GM06990 (cell line): ENCODE results near the gene PRTFDC1.

ENCODE experiments used
- DNase-seq: peaks from one replicate; pipeline ENCODE4 v3.0.0-alpha.2; 2011; ENCODE audit not compliant: insufficient read length; ENCODE audit errors: extremely low read depth
- H3K27me3 ChIP-seq: replicated peaks from 2 replicates; pipeline ENCODE4 v1.6.0; 2011; ENCODE audit warnings: low read length; ENCODE audit not compliant: control insufficient read depth, insufficient read depth
- H3K36me3 ChIP-seq: 2 replicates; pipeline ENCODE4 v1.5.1; 2011; ENCODE audit warnings: low read length; ENCODE audit not compliant: control insufficient read depth, insufficient read depth
- H3K4me3 ChIP-seq: replicated peaks from 2 replicates; pipeline ENCODE4 v1.5.1; 2011; ENCODE audit warnings: low read depth, mild to moderate bottlenecking, control low read depth, low read length
- TF ChIP-seq, protein P1 (sequence below): IDR thresholded peaks from 2 replicates; pipeline ENCODE4 v1.5.1; 2011; ENCODE audit warnings: low read length, control low read depth, mild to moderate bottlenecking, inconsistent platforms; ENCODE audit not compliant: insufficient read depth, poor library complexity, severe bottlenecking

The PRTFDC1 gene

DNA sequence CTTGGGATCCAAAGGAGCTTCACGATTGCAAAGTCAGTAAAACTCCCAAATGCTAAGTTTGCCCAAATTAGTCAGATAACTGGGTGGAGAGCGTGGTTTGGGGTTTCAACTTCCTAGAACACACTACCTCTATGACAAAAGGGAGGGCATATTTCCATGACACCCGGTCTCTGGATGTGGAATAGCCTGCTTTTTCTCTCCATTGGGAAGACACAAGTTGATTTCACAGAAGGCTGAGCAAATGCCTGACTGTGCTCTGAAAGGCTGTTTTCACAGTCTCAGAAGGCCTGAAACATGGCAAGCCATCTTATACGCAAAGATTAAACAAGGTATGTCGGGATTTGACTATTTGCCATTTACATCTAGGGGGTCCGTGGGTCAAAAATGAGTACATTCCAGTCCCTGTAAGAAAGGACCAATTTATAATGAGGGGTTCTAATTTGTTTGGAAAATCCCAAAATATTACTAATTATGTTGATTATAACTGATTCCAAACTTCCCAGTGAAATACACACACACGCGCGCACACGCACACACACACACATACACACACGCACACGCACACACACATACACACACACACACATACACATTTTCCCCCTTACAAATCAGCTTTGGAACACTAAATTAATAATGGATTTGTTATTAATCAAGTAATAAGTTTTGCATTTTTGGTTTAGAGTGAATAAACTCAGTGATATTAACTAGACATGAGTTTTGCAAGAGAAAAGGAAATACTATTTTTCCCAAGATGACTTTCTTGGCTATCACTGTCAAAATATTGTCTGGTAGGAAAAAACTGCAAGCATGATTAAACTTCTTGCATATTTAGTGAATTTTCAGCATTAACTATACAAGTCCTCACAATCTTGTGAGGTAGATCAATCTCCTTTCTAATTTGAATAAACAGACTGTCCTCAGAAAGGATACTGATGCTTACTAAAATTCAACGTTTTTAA lies 105.0 kb downstream of the PRTFDC1 start:
- H3K27me3 ChIP-seq: no peaks in the 10 kb centered on the region
- no peaks in the 10 kb centered on the region for H3K36me3 ChIP-seq
- TF ChIP-seq, protein P1, sequence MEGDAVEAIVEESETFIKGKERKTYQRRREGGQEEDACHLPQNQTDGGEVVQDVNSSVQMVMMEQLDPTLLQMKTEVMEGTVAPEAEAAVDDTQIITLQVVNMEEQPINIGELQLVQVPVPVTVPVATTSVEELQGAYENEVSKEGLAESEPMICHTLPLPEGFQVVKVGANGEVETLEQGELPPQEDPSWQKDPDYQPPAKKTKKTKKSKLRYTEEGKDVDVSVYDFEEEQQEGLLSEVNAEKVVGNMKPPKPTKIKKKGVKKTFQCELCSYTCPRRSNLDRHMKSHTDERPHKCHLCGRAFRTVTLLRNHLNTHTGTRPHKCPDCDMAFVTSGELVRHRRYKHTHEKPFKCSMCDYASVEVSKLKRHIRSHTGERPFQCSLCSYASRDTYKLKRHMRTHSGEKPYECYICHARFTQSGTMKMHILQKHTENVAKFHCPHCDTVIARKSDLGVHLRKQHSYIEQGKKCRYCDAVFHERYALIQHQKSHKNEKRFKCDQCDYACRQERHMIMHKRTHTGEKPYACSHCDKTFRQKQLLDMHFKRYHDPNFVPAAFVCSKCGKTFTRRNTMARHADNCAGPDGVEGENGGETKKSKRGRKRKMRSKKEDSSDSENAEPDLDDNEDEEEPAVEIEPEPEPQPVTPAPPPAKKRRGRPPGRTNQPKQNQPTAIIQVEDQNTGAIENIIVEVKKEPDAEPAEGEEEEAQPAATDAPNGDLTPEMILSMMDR: no peak
- H3K4me3 ChIP-seq: no peak overlapping the region
- DNase-seq: no peak

DNA sequence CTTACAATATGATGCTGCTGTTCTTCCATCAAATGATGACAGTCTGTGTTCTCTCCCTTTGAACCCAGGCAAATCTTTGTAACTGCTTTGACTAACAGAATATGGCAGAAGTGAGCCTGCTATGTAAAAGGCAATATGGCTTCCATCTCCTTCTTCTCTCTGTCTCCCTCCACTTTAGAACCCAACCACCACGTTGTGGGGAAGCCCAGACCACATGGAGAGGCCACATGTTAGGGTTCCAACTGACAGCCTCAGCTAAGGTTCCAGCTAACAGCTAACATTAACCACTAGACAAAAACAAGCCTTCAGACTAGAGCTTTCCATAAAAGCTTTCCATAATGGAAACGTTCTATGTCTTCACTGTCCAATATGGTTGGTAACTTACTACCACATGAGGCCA lies 107.7 kb downstream of the PRTFDC1 start:
- DNase-seq: no peak
- Histone ChIP-seq H3K4me3 (no peak overlapping the region), H3K36me3 (no peaks in the 10 kb centered on the region), H3K27me3 (no peaks in the 10 kb centered on the region)
- TF ChIP-seq, protein P1: no peak

DNA sequence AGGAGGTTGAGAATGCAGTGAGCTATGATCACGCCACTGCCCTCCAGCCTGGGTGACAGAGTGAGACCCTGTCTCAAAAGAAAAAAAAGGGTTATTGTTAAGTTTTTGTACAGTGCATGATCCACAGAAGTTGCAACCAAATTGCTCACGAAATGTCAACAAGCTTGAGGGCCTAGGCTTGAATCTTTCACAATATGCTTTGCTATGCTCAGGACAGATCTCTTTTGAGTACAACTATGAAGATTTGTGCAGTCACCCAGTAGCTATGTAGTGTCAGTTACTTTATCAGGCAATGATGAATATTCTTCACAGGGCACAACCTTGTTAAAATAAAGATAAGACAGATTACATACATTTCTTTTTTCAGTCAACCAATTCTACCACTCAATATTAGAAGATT lies 109.2 kb downstream of the PRTFDC1 start:
- Histone ChIP-seq H3K36me3 (no peaks in the 10 kb centered on the region), H3K4me3 (no peak overlapping the region), H3K27me3 (no peaks in the 10 kb centered on the region)
- DNase-seq: no peak
- TF ChIP-seq, protein P1: no peak

DNA sequence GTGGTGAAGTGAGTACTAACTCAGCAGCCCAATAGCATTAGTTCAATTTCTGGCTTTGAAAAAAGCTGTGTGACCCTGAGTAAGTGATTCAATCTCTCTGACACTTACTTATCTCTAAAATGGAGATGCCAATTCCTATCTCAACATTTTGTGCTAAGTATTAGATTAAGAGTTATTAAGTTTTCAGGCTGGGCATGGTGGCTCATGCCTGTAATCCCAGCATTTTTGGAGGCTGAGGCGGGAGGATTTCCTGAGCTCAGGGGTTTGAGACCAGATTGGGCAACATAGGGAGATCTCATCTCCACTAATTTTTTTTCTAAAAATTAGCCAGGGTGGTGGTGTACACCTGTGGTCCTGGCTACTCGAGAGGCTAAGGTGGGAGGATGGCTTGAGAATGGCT lies 109.5 kb downstream of the PRTFDC1 start:
- H3K4me3 ChIP-seq: no peak overlapping the region
- TF ChIP-seq, protein P1: no peak
- no peaks in the 10 kb centered on the region for H3K36me3 ChIP-seq
- H3K27me3 ChIP-seq: no peaks in the 10 kb centered on the region
- DNase-seq: no peak

DNA sequence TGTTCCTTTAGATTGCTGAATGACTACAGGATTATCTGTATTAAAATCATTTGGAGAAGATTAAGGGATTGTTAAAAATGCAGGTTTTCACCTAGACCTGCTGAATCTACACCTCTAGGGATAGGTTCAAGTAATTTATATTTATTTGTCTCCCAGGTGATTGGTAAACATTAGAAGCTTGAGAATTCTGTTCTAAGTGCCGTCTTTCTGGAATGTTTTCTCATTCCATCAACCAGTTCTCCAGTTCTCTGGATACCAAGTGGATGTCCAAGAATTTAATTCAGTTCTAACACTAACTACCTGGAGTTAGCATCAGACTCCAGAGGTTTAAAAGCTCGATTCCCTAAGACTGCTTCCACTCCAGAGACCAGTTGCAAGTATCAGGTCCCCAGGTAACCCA lies 110.9 kb downstream of the PRTFDC1 start:
- H3K27me3 ChIP-seq: no peaks in the 10 kb centered on the region
- TF ChIP-seq, protein P1: no peak
- no peak for DNase-seq
- no peak overlapping the region for H3K4me3 ChIP-seq
- no peaks in the 10 kb centered on the region for H3K36me3 ChIP-seq
